ENCODE data around the gene SCFD2. TPM values are rescaled to one million over a fixed set of nuclear protein-coding genes. Genes with fewer than 3 reads are reported as not detected.

The SCFD2 gene
- total RNA-seq, 4 donors from 2014 or later = 14.3 to 37.8 (median 27.7) TPM

- Histone ChIP-seq H3K36me3 (no peaks in the 10 kb centered on the region), H3K27ac (no peak overlapping the region), H3K27me3 (no peaks in the 10 kb centered on the region), H3K9me3 (no peaks in the 10 kb centered on the region), H3K4me1 (peaks cover 0 to 17% (median 0%) of the 10 kb centered on the region in 3 donors), H3K4me3 (no peak overlapping the region)
- intact Hi-C loops (cut with DNase I) = loop anchor here (10.0 kb wide), 1 partner anchor 613 kb away; no protein-coding TSS in a partner anchor
- DNase-seq = no peak
- WGBS, 2 donors = 87 to 88% methylated on average over 5 of the region's 5 CpGs
- TF ChIP-seq, protein P1, sequence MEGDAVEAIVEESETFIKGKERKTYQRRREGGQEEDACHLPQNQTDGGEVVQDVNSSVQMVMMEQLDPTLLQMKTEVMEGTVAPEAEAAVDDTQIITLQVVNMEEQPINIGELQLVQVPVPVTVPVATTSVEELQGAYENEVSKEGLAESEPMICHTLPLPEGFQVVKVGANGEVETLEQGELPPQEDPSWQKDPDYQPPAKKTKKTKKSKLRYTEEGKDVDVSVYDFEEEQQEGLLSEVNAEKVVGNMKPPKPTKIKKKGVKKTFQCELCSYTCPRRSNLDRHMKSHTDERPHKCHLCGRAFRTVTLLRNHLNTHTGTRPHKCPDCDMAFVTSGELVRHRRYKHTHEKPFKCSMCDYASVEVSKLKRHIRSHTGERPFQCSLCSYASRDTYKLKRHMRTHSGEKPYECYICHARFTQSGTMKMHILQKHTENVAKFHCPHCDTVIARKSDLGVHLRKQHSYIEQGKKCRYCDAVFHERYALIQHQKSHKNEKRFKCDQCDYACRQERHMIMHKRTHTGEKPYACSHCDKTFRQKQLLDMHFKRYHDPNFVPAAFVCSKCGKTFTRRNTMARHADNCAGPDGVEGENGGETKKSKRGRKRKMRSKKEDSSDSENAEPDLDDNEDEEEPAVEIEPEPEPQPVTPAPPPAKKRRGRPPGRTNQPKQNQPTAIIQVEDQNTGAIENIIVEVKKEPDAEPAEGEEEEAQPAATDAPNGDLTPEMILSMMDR (IDR thresholded peaks at IDR 0.05) = no peak
- no peak for TF ChIP-seq POLR2A (IDR thresholded peaks at IDR 0.05)
Observed at GRCh38 chr4:52987392-52988056, 378.3 kb downstream of the SCFD2 start.

DNA sequence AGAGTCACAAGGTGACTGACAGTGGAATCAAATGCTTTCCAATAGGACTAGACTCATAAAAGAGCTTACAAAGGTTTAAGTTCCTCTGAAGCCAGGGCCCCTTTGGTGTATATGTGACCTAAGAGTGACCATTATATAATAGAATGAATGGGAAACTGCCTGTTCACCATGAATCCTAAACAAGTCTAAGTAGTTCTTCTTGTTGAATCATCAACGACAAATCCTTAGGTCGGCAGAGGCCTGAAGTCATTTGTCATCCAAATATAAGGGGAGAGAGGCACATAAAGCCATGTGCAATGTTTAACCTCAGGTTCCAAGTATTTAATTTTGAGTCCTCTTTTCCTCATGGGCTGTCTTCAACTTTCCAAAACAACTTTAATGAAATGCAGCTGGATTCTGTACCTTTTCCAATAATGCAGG, 381.4 kb downstream of the SCFD2 start:
- peak overlapping the region in 2 of 4 donors; percentile 20 to 36 for H3K27ac ChIP-seq
- no peak for DNase-seq
- intact Hi-C loops (cut with DNase I) = loop anchor here (5.0 to 10.0 kb wide), 2 partner anchors 437 to 610 kb away; no protein-coding TSS in a partner anchor
- 15 to 33% methylated on average over 2 of the region's 2 CpGs for WGBS, 2 donors
- H3K4me3 ChIP-seq = no peak overlapping the region
- no peaks in the 10 kb centered on the region for H3K9me3 ChIP-seq
- TF ChIP-seq, protein P1 (IDR thresholded peaks at IDR 0.05) = no peak
- no peak for TF ChIP-seq POLR2A (IDR thresholded peaks at IDR 0.05)
- peaks cover 0 to 17% (median 0%) of the 10 kb centered on the region in 3 donors for H3K4me1 ChIP-seq
- H3K27me3 ChIP-seq = no peaks in the 10 kb centered on the region
- H3K36me3 ChIP-seq = no peaks in the 10 kb centered on the region

- H3K4me3 ChIP-seq = no peak overlapping the region
- H3K27ac ChIP-seq = peak overlapping the region in 2 of 4 donors; percentile 20 to 36
- TF ChIP-seq POLR2A (IDR thresholded peaks at IDR 0.05) = no peak
- TF ChIP-seq, protein P1 (IDR thresholded peaks at IDR 0.05) = peak in 5 of 6 experiments; percentile 47 to 72 (median 71)
- H3K9me3 ChIP-seq = no peaks in the 10 kb centered on the region
- no peaks in the 10 kb centered on the region for H3K36me3 ChIP-seq
- 0 to 5% methylated on average over 1 of the region's 1 CpG for WGBS, 2 donors
- DNase-seq = no peak
- H3K27me3 ChIP-seq = no peaks in the 10 kb centered on the region
- intact Hi-C loops (cut with DNase I) = loop anchor here (5.0 to 10.0 kb wide), 2 partner anchors 436 to 609 kb away; no protein-coding TSS in a partner anchor
- H3K4me1 ChIP-seq = peaks cover 0 to 17% (median 0%) of the 10 kb centered on the region in 3 donors
Observed at GRCh38 chr4:52983563-52984303, 382.1 kb downstream of the SCFD2 start.

- no peak for DNase-seq
- no peak overlapping the region for H3K27ac ChIP-seq
- H3K36me3 ChIP-seq = no peaks in the 10 kb centered on the region
- H3K4me1 ChIP-seq = peaks cover 0 to 17% (median 0%) of the 10 kb centered on the region in 3 donors
- TF ChIP-seq, protein P1 (IDR thresholded peaks at IDR 0.05) = no peak
- no peak for TF ChIP-seq POLR2A (IDR thresholded peaks at IDR 0.05)
- intact Hi-C loops (cut with DNase I) = loop anchor here (5.0 to 10.0 kb wide), 2 partner anchors 436 to 608 kb away; no protein-coding TSS in a partner anchor
- 54 to 64% methylated on average over 3 of the region's 3 CpGs for WGBS, 2 donors
- no peaks in the 10 kb centered on the region for H3K9me3 ChIP-seq
- H3K4me3 ChIP-seq = no peak overlapping the region
- H3K27me3 ChIP-seq = no peaks in the 10 kb centered on the region
Observed at GRCh38 chr4:52982946-52983340, 382.9 kb downstream of the SCFD2 start.
